ENCODE measurements around the gene GPD1.
"Not testable (repeated sequence)": the region's sequence is repeated elsewhere in the genome, so short reads cannot be mapped to it uniquely, and the experiment has no call there.

The GPD1 gene

GRCh38 chr12:50074936-50075807 lies 28.6 kb upstream of the GPD1 start:
- DNase-seq, result peak; percentile 71

GRCh38 chr12:50075808-50076170 lies 28.0 kb upstream of the GPD1 start:
- DNase-seq, result no peak

- no peak for DNase-seq
Observed at GRCh38 chr12:50077099-50077498, 26.7 kb upstream of the GPD1 start.

GRCh38 chr12:50078281-50078680 lies 25.5 kb upstream of the GPD1 start:
- DNase-seq, result no peak

GRCh38 chr12:50079771-50080170 lies 24.0 kb upstream of the GPD1 start:
- no peak for DNase-seq

GRCh38 chr12:50081096-50081808 lies 22.6 kb upstream of the GPD1 start:
- no peak for DNase-seq

- DNase-seq, result no peak
Observed at GRCh38 chr12:50082644-50083043, 21.2 kb upstream of the GPD1 start.

GRCh38 chr12:50083301-50083700 lies 20.5 kb upstream of the GPD1 start:
- DNase-seq, result no peak

- DNase-seq, result not testable (repeated sequence)
Observed at GRCh38 chr12:50084409-50084774, 19.4 kb upstream of the GPD1 start.

- DNase-seq, result peak; percentile 80
Observed at GRCh38 chr12:50084775-50085614, 18.8 kb upstream of the GPD1 start, which contains the start of gene SMARCD1. TSS of gene SMARCD1 (plus strand) at chr12:50085342. CDS start at chr12:50085370, 28 bp downstream.

GRCh38 chr12:50085615-50086072 lies 18.2 kb upstream of the GPD1 start:
- no peak for DNase-seq

GRCh38 chr12:50086148-50086547 lies 17.7 kb upstream of the GPD1 start:
- no peak for DNase-seq

- DNase-seq, result no peak
Observed at GRCh38 chr12:50087151-50087550, 16.7 kb upstream of the GPD1 start.

- no peak for DNase-seq
Observed at GRCh38 chr12:50087995-50088394, 15.8 kb upstream of the GPD1 start.

- DNase-seq, result no peak
Observed at GRCh38 chr12:50088577-50089335, 15.1 kb upstream of the GPD1 start.

- no peak for DNase-seq
Observed at GRCh38 chr12:50089730-50090129, 14.1 kb upstream of the GPD1 start.

GRCh38 chr12:50090391-50090790 lies 13.4 kb upstream of the GPD1 start:
- DNase-seq, result no peak

GRCh38 chr12:50097952-50098351 lies 5.9 kb upstream of the GPD1 start:
- no peak for DNase-seq

GRCh38 chr12:50099302-50100008 lies 4.4 kb upstream of the GPD1 start:
- DNase-seq, result no peak

GRCh38 chr12:50100561-50100960 lies 3.2 kb upstream of the GPD1 start:
- DNase-seq, result no peak

- no peak for DNase-seq
Observed at GRCh38 chr12:50101663-50102062, 2.1 kb upstream of the GPD1 start.

GRCh38 chr12:50102131-50102531 lies 1.7 kb upstream of the GPD1 start:
- DNase-seq, result no peak
